Measurements from ENCODE around the gene SEPTIN11. TPM values are rescaled to one million over a fixed set of nuclear protein-coding genes. Genes with fewer than 3 reads are reported as not detected.

Gene SEPTIN11
- total RNA-seq, 1 donor from 2014 or later = 111 TPM

DNA sequence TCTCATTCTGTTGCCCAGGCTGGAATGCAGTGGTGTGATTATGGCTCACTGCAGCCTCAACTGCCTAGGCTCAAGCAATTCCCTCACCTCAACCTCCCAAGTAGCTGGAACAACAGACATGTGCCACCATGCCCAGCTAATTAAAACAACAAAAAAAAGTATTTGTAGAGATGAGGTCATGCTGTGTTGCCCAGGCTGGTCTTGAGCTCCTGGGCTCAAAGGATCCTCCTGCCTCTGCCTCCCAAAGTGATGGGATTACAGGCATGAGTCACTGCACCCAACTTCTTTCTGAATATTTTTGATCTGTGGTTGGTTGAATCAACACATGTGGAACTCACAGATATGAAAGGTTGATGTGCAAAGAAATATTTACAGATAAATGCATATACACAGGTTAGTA, 18.5 kb upstream of the SEPTIN11 start:
- Histone ChIP-seq H3K9me3 (no peaks in the 10 kb centered on the region), H3K36me3 (no peaks in the 10 kb centered on the region), H3K4me1 (no peaks in the 10 kb centered on the region), H3K27me3 (no peaks in the 10 kb centered on the region), H3K4me3 (no peak overlapping the region), H3K27ac (no peak overlapping the region)
- no peak for DNase-seq (ENCODE audit: extremely low spot score in 2 of 2)
- TF ChIP-seq POLR2A (IDR thresholded peaks at IDR 0.05) = no peak
- TF ChIP-seq, protein P1, sequence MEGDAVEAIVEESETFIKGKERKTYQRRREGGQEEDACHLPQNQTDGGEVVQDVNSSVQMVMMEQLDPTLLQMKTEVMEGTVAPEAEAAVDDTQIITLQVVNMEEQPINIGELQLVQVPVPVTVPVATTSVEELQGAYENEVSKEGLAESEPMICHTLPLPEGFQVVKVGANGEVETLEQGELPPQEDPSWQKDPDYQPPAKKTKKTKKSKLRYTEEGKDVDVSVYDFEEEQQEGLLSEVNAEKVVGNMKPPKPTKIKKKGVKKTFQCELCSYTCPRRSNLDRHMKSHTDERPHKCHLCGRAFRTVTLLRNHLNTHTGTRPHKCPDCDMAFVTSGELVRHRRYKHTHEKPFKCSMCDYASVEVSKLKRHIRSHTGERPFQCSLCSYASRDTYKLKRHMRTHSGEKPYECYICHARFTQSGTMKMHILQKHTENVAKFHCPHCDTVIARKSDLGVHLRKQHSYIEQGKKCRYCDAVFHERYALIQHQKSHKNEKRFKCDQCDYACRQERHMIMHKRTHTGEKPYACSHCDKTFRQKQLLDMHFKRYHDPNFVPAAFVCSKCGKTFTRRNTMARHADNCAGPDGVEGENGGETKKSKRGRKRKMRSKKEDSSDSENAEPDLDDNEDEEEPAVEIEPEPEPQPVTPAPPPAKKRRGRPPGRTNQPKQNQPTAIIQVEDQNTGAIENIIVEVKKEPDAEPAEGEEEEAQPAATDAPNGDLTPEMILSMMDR (IDR thresholded peaks at IDR 0.05) = no peak
- TF ChIP-seq POLR2AphosphoS5 (IDR thresholded peaks at IDR 0.05; ENCODE audit: insufficient read depth in 1 of 2, low read depth in 1 of 2) = no peak
- intact Hi-C loops (cut with DNase I) = no loop called here

GRCh38 chr4:76931576-76932276, 17.8 kb upstream of the SEPTIN11 start:
- Histone ChIP-seq H3K9me3 (no peaks in the 10 kb centered on the region), H3K36me3 (no peaks in the 10 kb centered on the region), H3K4me1 (no peaks in the 10 kb centered on the region), H3K27ac (no peak overlapping the region), H3K4me3 (no peak overlapping the region), H3K27me3 (no peaks in the 10 kb centered on the region)
- TF ChIP-seq POLR2AphosphoS5 (IDR thresholded peaks at IDR 0.05; ENCODE audit: insufficient read depth in 1 of 2, low read depth in 1 of 2) (no peak), POLR2A (IDR thresholded peaks at IDR 0.05) (no peak)
- TF ChIP-seq, protein P1 (IDR thresholded peaks at IDR 0.05) = no peak
- intact Hi-C loops (cut with DNase I) = no loop called here
- DNase-seq (ENCODE audit: extremely low spot score in 2 of 2) = no peak

GRCh38 chr4:76939184-76939583, 10.4 kb upstream of the SEPTIN11 start:
- TF ChIP-seq POLR2AphosphoS5 (IDR thresholded peaks at IDR 0.05; ENCODE audit: insufficient read depth in 1 of 2, low read depth in 1 of 2) (no peak), POLR2A (IDR thresholded peaks at IDR 0.05) (no peak)
- TF ChIP-seq, protein P1 (IDR thresholded peaks at IDR 0.05) = no peak
- Histone ChIP-seq H3K27me3 (no peaks in the 10 kb centered on the region), H3K9me3 (no peaks in the 10 kb centered on the region), H3K4me1 (no peaks in the 10 kb centered on the region), H3K27ac (no peak overlapping the region), H3K4me3 (no peak overlapping the region), H3K36me3 (no peaks in the 10 kb centered on the region)
- intact Hi-C loops (cut with DNase I) = no loop called here
- DNase-seq (ENCODE audit: extremely low spot score in 2 of 2) = no peak

DNA sequence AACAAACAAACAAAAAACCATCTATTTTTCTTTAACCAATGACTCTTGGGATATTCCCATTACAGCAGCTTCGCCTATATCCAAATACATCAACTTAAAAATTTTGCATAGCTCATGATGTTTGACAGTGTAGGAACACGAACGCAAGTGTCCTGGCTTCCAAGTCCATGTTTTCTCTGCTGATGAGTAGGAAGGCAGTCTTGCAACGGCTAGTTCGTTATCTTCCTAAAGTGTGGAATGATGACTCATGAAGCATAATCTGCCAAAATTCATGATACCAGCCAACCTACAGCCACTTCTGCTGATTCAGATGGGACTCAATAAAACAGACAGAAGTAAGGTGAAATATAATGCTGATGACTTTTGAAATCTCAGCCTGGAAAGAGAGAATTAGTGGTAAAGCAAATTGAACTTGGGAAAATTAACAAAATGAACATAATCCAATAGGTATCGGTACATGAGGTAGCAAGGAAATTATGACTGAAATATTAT, 6.4 kb upstream of the SEPTIN11 start:
- Histone ChIP-seq H3K27ac (no peak overlapping the region), H3K9me3 (no peaks in the 10 kb centered on the region), H3K36me3 (no peaks in the 10 kb centered on the region), H3K4me1 (peaks cover 8% of the 10 kb centered on the region), H3K4me3 (no peak overlapping the region), H3K27me3 (no peaks in the 10 kb centered on the region)
- DNase-seq (ENCODE audit: extremely low spot score in 2 of 2) = no peak
- TF ChIP-seq POLR2AphosphoS5 (IDR thresholded peaks at IDR 0.05; ENCODE audit: insufficient read depth in 1 of 2, low read depth in 1 of 2) (no peak), POLR2A (IDR thresholded peaks at IDR 0.05) (no peak)
- TF ChIP-seq, protein P1 (IDR thresholded peaks at IDR 0.05) = no peak
- intact Hi-C loops (cut with DNase I) = loop anchor here (10.0 kb wide), 1 partner anchor 102 kb away; no protein-coding TSS in a partner anchor

- DNase-seq (ENCODE audit: extremely low spot score in 2 of 2) = no peak
- intact Hi-C loops (cut with DNase I) = loop anchor here (10.0 kb wide), 1 partner anchor 101 kb away; no protein-coding TSS in a partner anchor
- Histone ChIP-seq H3K9me3 (no peaks in the 10 kb centered on the region), H3K27ac (no peak overlapping the region), H3K4me3 (no peak overlapping the region), H3K36me3 (no peaks in the 10 kb centered on the region), H3K27me3 (no peaks in the 10 kb centered on the region), H3K4me1 (peaks cover 14% of the 10 kb centered on the region)
- no peak for TF ChIP-seq POLR2AphosphoS5 (IDR thresholded peaks at IDR 0.05; ENCODE audit: insufficient read depth in 1 of 2, low read depth in 1 of 2)
- TF ChIP-seq, protein P1 (IDR thresholded peaks at IDR 0.05) = no peak
- TF ChIP-seq POLR2A (IDR thresholded peaks at IDR 0.05) = no peak
Measured at GRCh38 chr4:76943790-76944189, 5.8 kb upstream of the SEPTIN11 start.
